22Rv1 (cell line): ENCODE results near the gene CNTNAP2.
"Not testable (repeated sequence)": the region's sequence is repeated elsewhere in the genome, so short reads cannot be mapped to it uniquely, and the experiment has no call there.

Source experiments
- H3K27ac ChIP-seq: fragments of 450-650 bp; 2 replicates; pipeline ENCODE4 v1.5.1; 2017
- CTCF ChIP-seq: fragments of 450-650 bp; IDR thresholded peaks from 2 replicates; pipeline ENCODE4 v1.5.1; 2017; ENCODE audit warnings: mild to moderate bottlenecking
- ZFX ChIP-seq: fragments of 450-650 bp; IDR thresholded peaks from 2 replicates; pipeline ENCODE4 v1.6.1; 2017; ENCODE audit warnings: antibody characterized with exemption, borderline replicate concordance

The CNTNAP2 gene

GRCh38 chr7:146242661-146243060 is 126.1 kb downstream of the CNTNAP2 start:
- TF ChIP-seq CTCF, result no peak
- no peak for TF ChIP-seq ZFX
- H3K27ac ChIP-seq, result no peak overlapping the region

GRCh38 chr7:146247991-146248390 is 131.4 kb downstream of the CNTNAP2 start:
- H3K27ac ChIP-seq, result not testable (repeated sequence)

GRCh38 chr7:146248744-146249143 is 132.1 kb downstream of the CNTNAP2 start:
- not testable (repeated sequence) for H3K27ac ChIP-seq

- no peak for TF ChIP-seq CTCF
- no peak for TF ChIP-seq ZFX
- H3K27ac ChIP-seq, result no peak overlapping the region
Measured at GRCh38 chr7:146249272-146249671, 132.7 kb downstream of the CNTNAP2 start.

- no peak for TF ChIP-seq CTCF
- no peak for TF ChIP-seq ZFX
- no peak overlapping the region for H3K27ac ChIP-seq
Measured at GRCh38 chr7:146255609-146256008, 139.0 kb downstream of the CNTNAP2 start.

- TF ChIP-seq ZFX, result no peak
- TF ChIP-seq CTCF, result no peak
- H3K27ac ChIP-seq, result no peak overlapping the region
Measured at GRCh38 chr7:146262527-146262926, 145.9 kb downstream of the CNTNAP2 start.

- TF ChIP-seq ZFX (no peak), CTCF (no peak)
- H3K27ac ChIP-seq, result no peak overlapping the region
Measured at GRCh38 chr7:146276888-146277287, 160.3 kb downstream of the CNTNAP2 start.

GRCh38 chr7:146285418-146285817 is 168.8 kb downstream of the CNTNAP2 start:
- TF ChIP-seq ZFX, result no peak
- TF ChIP-seq CTCF, result no peak

GRCh38 chr7:146290746-146291145 is 174.1 kb downstream of the CNTNAP2 start:
- no peak for TF ChIP-seq CTCF
- TF ChIP-seq ZFX, result no peak
- H3K27ac ChIP-seq, result no peak overlapping the region

More at GRCh38 chr7:146285418-146285817, 168.8 kb downstream of the CNTNAP2 start:
- no peak overlapping the region for H3K27ac ChIP-seq
